Fibroblast of skin of back (primary cell): ENCODE measurements around the gene TMEM178B.
"Not testable (repeated sequence)": the region's sequence is repeated elsewhere in the genome, so short reads cannot be mapped to it uniquely, and the experiment has no call there.

ENCODE experiments used
- DNase-seq: peaks from one replicate; pipeline ENCODE4 v3.0.0-alpha.2; 2013

The TMEM178B gene

GRCh38 chr7:141144921-141145629 is 71.2 kb downstream of the TMEM178B start:
- DNase-seq, result no peak

GRCh38 chr7:141145630-141145982 is 71.7 kb downstream of the TMEM178B start:
- no peak for DNase-seq

DNA sequence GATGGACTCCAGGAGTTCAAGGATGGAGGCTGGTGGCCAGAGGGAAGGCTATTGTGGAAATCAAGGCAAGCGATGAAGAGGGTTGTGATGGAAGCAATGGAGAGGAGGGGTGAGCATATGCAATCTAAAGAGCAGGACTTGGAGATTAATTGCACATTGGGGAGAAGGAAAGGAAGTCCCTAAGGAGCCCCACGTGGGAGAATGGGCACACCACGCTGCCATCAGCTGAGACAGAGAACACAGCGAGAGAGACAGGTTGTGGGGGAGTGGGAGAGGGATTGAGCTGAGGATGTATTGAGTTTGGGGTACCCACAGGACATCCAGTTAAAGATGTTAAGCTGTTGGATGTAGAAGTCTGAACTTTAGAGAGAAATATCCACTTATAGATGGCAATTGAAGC is 73.6 kb downstream of the TMEM178B start:
- no peak for DNase-seq

DNA sequence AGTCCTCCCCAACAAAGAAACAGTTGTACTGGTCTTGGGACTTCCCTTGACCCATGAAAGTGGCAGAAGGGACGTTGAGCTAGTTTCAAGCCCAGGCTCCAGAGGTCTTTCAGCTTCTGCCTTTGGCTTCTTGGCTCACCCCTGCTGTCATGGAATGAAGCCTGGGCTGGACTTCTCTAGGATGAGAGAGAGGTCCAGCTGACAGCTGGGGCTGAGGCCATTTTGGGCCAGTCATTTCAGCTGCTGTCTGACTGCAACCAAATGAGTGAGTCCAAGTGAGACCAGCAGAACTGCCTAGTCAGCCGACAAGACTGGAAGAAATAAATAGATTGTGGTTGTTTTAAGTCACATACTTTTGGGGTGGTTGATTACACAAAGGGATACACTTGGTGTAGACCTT is 76.6 kb downstream of the TMEM178B start:
- no peak for DNase-seq

- DNase-seq, result no peak
These were observed 77.9 kb downstream of the TMEM178B start for GRCh38 chr7:141151746-141152145.

GRCh38 chr7:141153231-141153630 is 79.4 kb downstream of the TMEM178B start:
- DNase-seq, result no peak

- no peak for DNase-seq
These were observed 80.4 kb downstream of the TMEM178B start for GRCh38 chr7:141154131-141154732.

- no peak for DNase-seq
These were observed 82.5 kb downstream of the TMEM178B start for GRCh38 chr7:141156407-141156806.

GRCh38 chr7:141157138-141157765 is 83.4 kb downstream of the TMEM178B start:
- DNase-seq, result no peak

DNA sequence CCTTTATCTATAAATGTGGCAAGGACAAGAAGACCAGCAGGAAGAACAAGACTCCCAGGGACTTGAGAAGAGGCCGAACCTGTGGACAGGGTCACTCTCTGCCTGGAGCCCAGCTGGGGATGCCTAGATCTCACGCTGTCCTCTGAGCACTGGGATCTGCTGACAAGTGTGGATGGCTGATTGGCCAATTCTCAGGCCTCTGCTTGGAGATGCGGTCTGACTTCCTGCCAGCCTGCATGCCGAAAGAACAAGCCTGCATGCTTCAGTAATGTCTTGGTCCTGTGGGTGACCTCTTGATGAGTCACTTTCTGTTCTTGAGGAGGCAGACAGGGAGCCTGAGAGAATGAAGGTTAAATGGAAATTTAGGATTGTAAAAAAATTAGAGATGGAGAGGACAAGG is 84.7 kb downstream of the TMEM178B start:
- peak; percentile 85 for DNase-seq

- DNase-seq, result no peak
These were observed 86.5 kb downstream of the TMEM178B start for GRCh38 chr7:141160246-141160860.

GRCh38 chr7:141161550-141162535 is 88.0 kb downstream of the TMEM178B start:
- no peak for DNase-seq

- no peak for DNase-seq
These were observed 91.7 kb downstream of the TMEM178B start for GRCh38 chr7:141165521-141165920.

DNA sequence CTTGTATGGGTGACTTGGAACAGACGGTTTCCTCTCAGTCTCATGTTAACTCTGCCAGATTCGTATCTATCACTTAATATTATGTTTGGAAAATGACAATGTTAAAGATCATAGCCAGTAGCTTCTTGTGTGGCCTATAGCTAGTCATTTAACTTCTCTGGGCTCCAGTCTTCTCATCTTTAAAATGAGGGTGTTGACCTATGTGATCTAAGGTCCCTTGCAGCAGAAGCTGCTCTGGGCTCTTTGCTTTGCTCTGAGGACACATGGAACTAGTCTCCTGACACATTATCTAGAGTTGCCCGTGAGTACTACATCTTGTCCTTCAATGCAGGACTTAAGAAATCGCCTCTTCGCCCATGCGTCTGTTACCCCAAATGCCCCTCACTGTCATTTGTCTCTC is 93.1 kb downstream of the TMEM178B start:
- no peak for DNase-seq

DNA sequence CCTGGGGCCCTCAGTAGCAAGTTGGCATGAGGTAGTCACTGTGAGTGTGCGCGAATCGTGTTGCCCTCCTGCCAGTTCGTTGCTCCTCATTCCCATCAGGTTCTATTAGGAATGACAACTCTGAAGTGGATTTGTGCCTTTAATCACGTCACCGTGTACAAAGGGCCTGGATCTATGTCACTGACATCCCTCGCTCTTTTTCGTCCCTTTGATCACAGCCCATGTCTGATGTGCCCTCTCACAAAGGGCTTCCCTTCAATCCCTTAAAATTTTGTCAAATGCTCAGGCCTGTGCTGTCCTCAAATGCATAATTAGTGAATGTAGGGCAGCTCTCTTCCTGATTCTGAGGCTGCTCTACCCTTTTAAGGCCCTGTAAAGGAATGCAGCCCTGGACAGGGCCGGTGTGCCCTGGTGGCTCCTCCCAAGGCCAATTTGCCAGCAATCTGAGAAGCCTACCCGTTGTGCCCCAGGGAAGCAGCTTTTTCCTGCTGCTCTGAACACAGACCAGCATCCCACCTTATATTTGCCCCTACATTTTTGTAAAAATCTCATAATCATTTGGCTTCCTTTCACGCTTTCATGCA is 93.6 kb downstream of the TMEM178B start:
- no peak for DNase-seq

DNA sequence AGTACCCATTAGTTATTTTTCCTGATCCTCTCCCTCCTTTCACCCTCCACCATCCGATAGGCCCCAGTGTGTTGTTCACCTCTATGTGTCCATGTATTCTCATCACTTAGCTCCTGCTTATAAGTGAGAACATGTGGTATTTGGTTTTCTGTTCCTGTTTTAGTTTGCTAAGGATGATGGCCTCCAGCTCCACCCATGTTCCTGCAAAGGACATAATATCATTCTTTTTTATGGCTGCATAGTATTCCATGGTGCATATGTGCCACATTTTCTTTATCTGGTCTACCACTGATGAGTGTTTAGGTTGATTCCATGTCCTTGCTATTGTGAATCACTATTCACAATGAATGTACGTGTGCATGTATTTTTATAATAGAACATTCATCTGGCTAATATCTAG is 95.3 kb downstream of the TMEM178B start:
- not testable (repeated sequence) for DNase-seq

DNA sequence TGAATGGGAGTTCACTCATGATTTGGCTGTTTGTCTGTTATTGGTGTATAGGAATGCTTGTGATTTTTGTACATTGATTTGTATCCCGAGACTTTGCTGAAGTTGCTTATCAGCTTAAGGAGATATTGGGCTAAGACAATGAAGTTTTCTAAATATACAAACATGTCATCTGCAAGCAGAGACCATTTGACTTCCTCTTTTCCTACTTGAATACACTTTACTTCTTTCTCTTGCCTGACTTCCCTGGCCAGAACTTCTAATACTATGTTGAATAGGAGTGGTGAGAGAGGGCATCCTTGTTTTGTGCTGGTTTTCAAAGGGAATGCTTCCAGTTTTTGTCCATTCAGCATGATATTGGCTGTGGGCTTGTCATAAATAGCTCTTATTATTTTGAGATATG is 101.9 kb downstream of the TMEM178B start:
- not testable (repeated sequence) for DNase-seq

DNA sequence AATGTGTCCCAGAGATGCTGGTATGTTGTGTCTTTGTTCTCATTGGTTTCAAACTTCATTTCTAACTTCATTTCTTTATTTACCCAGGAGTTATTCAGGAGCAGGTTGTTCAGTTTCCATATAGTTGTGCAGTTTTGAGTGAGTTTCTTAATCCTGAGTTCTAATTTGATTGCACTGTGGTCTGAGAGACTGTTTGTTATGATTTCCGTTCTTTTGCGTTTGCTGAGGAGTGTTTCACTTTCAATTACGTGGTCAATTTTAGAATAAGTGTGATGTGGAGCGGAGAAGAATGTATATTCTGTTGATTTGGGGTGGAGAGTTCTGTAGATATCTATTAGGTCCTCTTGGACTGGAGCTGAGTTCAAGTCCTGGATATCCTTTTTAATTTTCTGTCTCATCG is 103.3 kb downstream of the TMEM178B start:
- not testable (repeated sequence) for DNase-seq

DNA sequence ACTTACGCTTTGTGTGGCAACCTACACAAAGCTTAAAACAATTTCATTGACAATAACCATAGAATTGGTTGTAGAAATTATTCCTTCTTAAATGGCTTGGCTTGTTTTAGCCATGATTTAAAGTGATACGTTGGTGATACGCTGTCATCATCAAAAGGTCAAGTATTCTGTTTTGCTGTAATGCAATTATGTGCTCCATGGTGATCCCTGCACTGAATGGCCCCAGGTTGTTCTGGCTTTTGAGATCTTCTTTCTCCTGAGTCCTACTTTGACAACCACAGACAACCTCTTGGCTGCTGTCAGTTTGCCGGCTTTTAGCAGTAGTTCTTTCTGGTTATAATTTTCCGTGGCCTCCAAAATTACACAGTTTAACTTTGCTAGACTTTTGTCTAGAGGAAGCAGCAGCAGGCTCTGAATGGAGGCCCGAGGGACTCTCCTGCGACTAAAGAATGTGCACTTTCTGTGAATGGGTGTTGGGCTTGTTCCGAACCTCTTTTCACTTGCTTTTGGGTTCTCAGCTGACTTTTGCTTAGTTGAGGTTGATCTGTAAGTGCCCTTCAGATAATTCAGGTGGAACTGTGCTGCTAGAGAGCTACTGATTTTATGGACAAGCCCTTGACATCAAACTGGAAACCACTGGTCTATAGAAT is 104.7 kb downstream of the TMEM178B start:
- DNase-seq, result no peak

DNA sequence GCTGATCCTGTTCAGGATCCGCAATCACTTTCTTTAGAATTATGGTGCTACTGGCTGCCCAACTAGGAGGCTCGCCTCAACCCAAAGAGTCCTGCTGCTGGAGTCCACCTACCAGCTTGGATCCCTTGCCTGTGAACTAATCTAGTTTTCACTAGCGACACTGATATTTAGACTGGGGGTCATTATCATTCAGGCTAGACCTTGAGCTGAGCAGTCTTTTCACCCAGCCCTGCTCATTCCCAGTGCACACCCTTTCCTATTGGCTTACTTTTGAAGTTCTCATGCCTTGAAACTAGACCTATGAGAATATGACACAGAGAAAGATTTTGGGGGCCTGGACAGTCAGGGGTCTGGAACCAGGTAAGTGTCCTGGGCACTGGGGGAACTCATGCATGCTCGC is 107.9 kb downstream of the TMEM178B start:
- no peak for DNase-seq

GRCh38 chr7:141184532-141185190 is 110.8 kb downstream of the TMEM178B start:
- no peak for DNase-seq
